Brain microvascular endothelial cell (primary cell): ENCODE measurements around the gene LRRC56.

Source experiments
- DNase-seq: peaks from one replicate; pipeline ENCODE4 v3.0.0-alpha.2; 2020
- H3K27ac ChIP-seq: fragments of 250-450 bp; sonication (Bioruptor Pico); 2 replicates; pipeline ENCODE4 v1.5.1; 2020; ENCODE audit warnings: mild to moderate bottlenecking, moderate library complexity
- H3K27me3 ChIP-seq: fragments of 250-450 bp; sonication (Bioruptor Pico); replicated peaks from 2 replicates; pipeline ENCODE4 v1.5.1; 2020; ENCODE audit warnings: mild to moderate bottlenecking
- H3K36me3 ChIP-seq: fragments of 250-450 bp; sonication (Bioruptor Pico); replicated peaks from 2 replicates; pipeline ENCODE4 v1.5.1; 2020; ENCODE audit warnings: mild to moderate bottlenecking
- H3K4me3 ChIP-seq: 2 replicates; pipeline ENCODE4 v1.5.1; 2011; ENCODE audit warnings: low read depth, mild to moderate bottlenecking, control low read depth, low read length, moderate library complexity
- in situ Hi-C: cut with HindIII; loops from 2 replicates; pipeline ENCODE4 v1.10.0; 2017; ENCODE audit warnings: low sequenced_read_pairs, low pct_ligation_motif_present
- TF ChIP-seq, protein P1 (sequence below): IDR thresholded peaks from 2 replicates; pipeline ENCODE4 v1.5.1; 2011; ENCODE audit warnings: low read depth, mild to moderate bottlenecking, moderate library complexity, low read length, control low read depth, inconsistent platforms; ENCODE audit errors: missing control alignments

LRRC56 gene

DNA sequence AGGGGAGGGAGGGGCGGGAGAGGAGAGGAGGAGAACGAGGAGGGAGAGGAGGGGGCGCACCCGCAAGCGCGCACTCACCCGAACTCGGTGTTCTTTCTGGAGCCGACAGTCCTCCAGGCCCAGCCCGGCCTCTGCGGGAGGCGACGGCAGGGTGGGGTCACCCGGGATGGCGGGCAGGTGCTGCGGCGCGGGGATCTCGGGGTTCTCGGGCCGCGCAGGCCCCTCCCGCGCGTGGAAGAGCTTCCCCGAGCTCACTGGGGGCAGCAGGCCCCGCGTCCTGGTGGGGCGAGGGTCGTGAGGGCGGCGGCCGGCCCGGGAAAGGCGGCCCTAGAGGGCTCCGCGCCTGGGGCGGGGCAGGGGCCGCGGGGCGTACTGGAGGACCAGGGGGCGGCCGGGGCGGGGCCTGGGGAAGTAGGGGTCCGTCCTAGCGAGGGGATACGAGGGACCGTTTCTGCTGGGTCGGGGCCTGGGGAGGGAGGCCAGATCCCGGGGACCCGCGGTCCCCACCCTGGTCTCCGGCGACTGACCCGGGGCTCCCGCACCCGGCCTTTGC lies 18.0 kb downstream of the LRRC56 start:
- Histone ChIP-seq H3K27me3 (peaks cover 40% of the 10 kb centered on the region), H3K4me3 (no peak overlapping the region), H3K36me3 (no peaks in the 10 kb centered on the region), H3K27ac (no peak overlapping the region)
- TF ChIP-seq, protein P1, sequence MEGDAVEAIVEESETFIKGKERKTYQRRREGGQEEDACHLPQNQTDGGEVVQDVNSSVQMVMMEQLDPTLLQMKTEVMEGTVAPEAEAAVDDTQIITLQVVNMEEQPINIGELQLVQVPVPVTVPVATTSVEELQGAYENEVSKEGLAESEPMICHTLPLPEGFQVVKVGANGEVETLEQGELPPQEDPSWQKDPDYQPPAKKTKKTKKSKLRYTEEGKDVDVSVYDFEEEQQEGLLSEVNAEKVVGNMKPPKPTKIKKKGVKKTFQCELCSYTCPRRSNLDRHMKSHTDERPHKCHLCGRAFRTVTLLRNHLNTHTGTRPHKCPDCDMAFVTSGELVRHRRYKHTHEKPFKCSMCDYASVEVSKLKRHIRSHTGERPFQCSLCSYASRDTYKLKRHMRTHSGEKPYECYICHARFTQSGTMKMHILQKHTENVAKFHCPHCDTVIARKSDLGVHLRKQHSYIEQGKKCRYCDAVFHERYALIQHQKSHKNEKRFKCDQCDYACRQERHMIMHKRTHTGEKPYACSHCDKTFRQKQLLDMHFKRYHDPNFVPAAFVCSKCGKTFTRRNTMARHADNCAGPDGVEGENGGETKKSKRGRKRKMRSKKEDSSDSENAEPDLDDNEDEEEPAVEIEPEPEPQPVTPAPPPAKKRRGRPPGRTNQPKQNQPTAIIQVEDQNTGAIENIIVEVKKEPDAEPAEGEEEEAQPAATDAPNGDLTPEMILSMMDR = no peak
- in situ Hi-C loops = no loop called here
- no peak for DNase-seq

- H3K27me3 ChIP-seq = peaks cover 40% of the 10 kb centered on the region
- H3K27ac ChIP-seq = no peak overlapping the region
- no peak for DNase-seq
- TF ChIP-seq, protein P1 = no peak
- in situ Hi-C loops = no loop called here
- H3K4me3 ChIP-seq = no peak overlapping the region
- H3K36me3 ChIP-seq = no peaks in the 10 kb centered on the region
Measured at GRCh38 chr11:555780-556661, 18.7 kb downstream of the LRRC56 start.

GRCh38 chr11:556662-557256 lies 19.4 kb downstream of the LRRC56 start:
- H3K27me3 ChIP-seq = peaks cover 40% of the 10 kb centered on the region

GRCh38 chr11:557328-558132 lies 20.2 kb downstream of the LRRC56 start:
- TF ChIP-seq, protein P1 = no peak
- DNase-seq = no peak
- H3K4me3 ChIP-seq = no peak overlapping the region
- H3K27me3 ChIP-seq = peaks cover 40% of the 10 kb centered on the region
- no peaks in the 10 kb centered on the region for H3K36me3 ChIP-seq
- no peak overlapping the region for H3K27ac ChIP-seq
- in situ Hi-C loops = no loop called here

More at GRCh38 chr11:556662-557256, 19.4 kb downstream of the LRRC56 start:
- Histone ChIP-seq H3K27ac (no peak overlapping the region), H3K4me3 (no peak overlapping the region), H3K36me3 (no peaks in the 10 kb centered on the region)
- no peak for DNase-seq
- TF ChIP-seq, protein P1 = no peak
- in situ Hi-C loops = no loop called here

DNA sequence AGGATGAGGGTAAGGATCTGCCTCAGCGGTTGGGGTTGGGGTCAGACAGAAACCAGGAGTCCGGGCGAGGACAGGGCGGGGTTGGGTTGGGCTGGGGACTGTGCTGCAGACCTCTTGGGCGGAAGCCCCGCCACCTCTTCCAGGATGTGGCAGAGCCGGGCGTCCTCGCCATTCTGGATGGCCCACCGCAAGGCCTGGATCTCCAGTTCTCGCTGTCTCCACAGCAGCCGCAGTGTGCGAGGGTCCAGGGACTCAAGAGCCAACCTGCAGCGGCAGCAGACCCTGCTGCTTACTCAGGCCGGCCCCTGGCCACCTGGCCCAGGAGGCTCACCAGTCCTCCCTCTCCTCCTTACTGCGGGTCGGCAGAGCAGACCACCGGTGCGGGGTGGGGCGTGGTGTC lies 21.2 kb downstream of the LRRC56 start:
- Histone ChIP-seq H3K36me3 (no peaks in the 10 kb centered on the region), H3K4me3 (no peak overlapping the region), H3K27ac (no peak overlapping the region), H3K27me3 (peaks cover 40% of the 10 kb centered on the region)
- in situ Hi-C loops = no loop called here
- TF ChIP-seq, protein P1 = no peak
- DNase-seq = no peak
